Right lobe of liver (tissue), 6 donors: Measurements from ENCODE around the gene MSN. TPM values are rescaled to one million over a fixed set of nuclear protein-coding genes. Genes with fewer than 3 reads are reported as not detected.

Source experiments
- ATAC-seq, 4 donors: fragments of 200-7000 bp; cut with Tn5 transposase; one replicate each; pipeline ENCODE4 v1.9.1; 2020; ENCODE audit warnings: mild to moderate bottlenecking in 4 of 4, moderate library complexity in 4 of 4
- DNase-seq, 3 donors: peaks; one replicate each; pipeline ENCODE4 v3.0.0-alpha.2; 2020
- H3K27ac ChIP-seq, 3 donors: fragments of 200-600 bp; one replicate each; pipeline ENCODE4 v1.8.0; 2022
- H3K27me3 ChIP-seq, 2 donors: fragments of 200-600 bp; one replicate each; pipeline ENCODE4 v1.8.0; 2022
- H3K36me3 ChIP-seq, 4 donors: fragments of 200-600 bp; sonication (generic) in 1 of 4; one replicate each; pipeline versions ENCODE4 v1.5.1 to v1.8.0; 2017 to 2022; ENCODE audit warnings: control low read depth in 1 of 4
- H3K4me1 ChIP-seq, 4 donors: fragments of 200-600 bp; sonication (generic) in 1 of 4; one replicate each; pipeline versions ENCODE4 v1.5.1 to v1.8.0; 2017 to 2022; ENCODE audit warnings: control low read depth in 1 of 4
- H3K4me3 ChIP-seq, 3 donors: fragments of 200-600 bp; one replicate each; pipeline ENCODE4 v1.8.0; 2022
- H3K9me3 ChIP-seq, 4 donors: fragments of 200-600 bp; sonication (generic) in 1 of 4; one replicate each; pipeline versions ENCODE4 v1.5.1 to v1.8.0; 2017 to 2022; ENCODE audit warnings: control low read depth in 1 of 4
- CTCF ChIP-seq, 4 donors: fragments of 200-600 bp in 3 of 4; fragments of 450-650 bp in 1 of 4; IDR thresholded peaks; one replicate each; pipeline versions ENCODE4 v1.5.1 to v1.8.0; 2016 to 2022; ENCODE audit warnings: antibody characterized with exemption in 4 of 4, mild to moderate bottlenecking in 2 of 4
- POLR2A ChIP-seq: fragments of 450-650 bp; IDR thresholded peaks from one replicate; pipeline ENCODE4 v1.6.1; 2017; ENCODE audit warnings: antibody characterized with exemption, mild to moderate bottlenecking
- WGBS: methylation state at CpG from one replicate; pipeline ENCODE4 v1.1.6; 2018; ENCODE audit warnings: low coverage, low lambda C conversion rate; ENCODE audit not compliant: insufficient coverage; ENCODE audit errors: missing lambda C conversion rate; 5-methylcytosine and 5-hydroxymethylcytosine counted together
- intact Hi-C, 2 donors: fragments of 100-400 bp; cut with DNase I; formaldehyde crosslinking; loops; one replicate each; pipeline versions ENCODE4 v1.11.2 to v1.14.1; 2022
- total RNA-seq, 6 experiments: library from RNA; depleted of rRNA in 2 of 6; stranded (reverse); fragments of >200 nt in 2 of 6; fragmentation: NEBNext Ultra II Directional in 3 of 6; extraction: Animal tissue kit (Norgen Biotek cat#: 25700) in 3 of 6; gene quantifications; one replicate each; pipeline versions ENCODE4 v1.1.0 to v1.2.4, GENCODE V29; 2016 to 2023
- donor health status: DM: no; HTN: yes; CAD: no.
- donor health status: DM: no; HTN: no; CAD: no.
- donor health status: DM: no; HTN: no; CAD: no.
- donor health status: DM: no; HTN: yes; CAD: no.
- donor health status: DM: no; HTN: yes; CAD: no.

The MSN gene
- total RNA-seq, 6 experiments from 2014 or later = 63.6 to 150 (median 104) TPM

GRCh38 chrX:65671286-65671685, 3.8 kb downstream of the MSN start:
- H3K27ac ChIP-seq = no peak overlapping the region
- intact Hi-C loops = no loop called here
- WGBS = 42% methylated on average over 3 of the region's 3 CpGs
- TF ChIP-seq POLR2A (no peak), CTCF (IDR thresholded peaks at IDR 0.05) (no peak)
- H3K4me3 ChIP-seq = no peak overlapping the region
- no peaks in the 10 kb centered on the region for H3K27me3 ChIP-seq
- DNase-seq = no peak
- ATAC-seq = no peak
- no peaks in the 10 kb centered on the region for H3K9me3 ChIP-seq
- H3K36me3 ChIP-seq = no peaks in the 10 kb centered on the region
- H3K4me1 ChIP-seq = no peaks in the 10 kb centered on the region

GRCh38 chrX:65671966-65672365, 4.5 kb downstream of the MSN start:
- TF ChIP-seq CTCF (IDR thresholded peaks at IDR 0.05) (no peak), POLR2A (no peak)
- ATAC-seq (no peak), DNase-seq (no peak)
- Histone ChIP-seq H3K27ac (peak overlapping the region in 1 of 3 donors; percentile 8), H3K9me3 (no peaks in the 10 kb centered on the region), H3K36me3 (no peaks in the 10 kb centered on the region), H3K4me3 (no peak overlapping the region), H3K4me1 (no peaks in the 10 kb centered on the region), H3K27me3 (no peaks in the 10 kb centered on the region)
- WGBS = 44% methylated on average over 1 of the region's 1 CpG
- intact Hi-C loops = no loop called here

GRCh38 chrX:65673857-65674203, 6.4 kb downstream of the MSN start:
- H3K36me3 ChIP-seq = no peaks in the 10 kb centered on the region
- intact Hi-C loops = no loop called here
- DNase-seq (no peak), ATAC-seq (peak in 1 of 4 donors; percentile 6)
- peak overlapping the region in 2 of 3 donors; percentile 30 to 59 for H3K27ac ChIP-seq
- H3K9me3 ChIP-seq = no peaks in the 10 kb centered on the region
- TF ChIP-seq POLR2A (no peak), CTCF (IDR thresholded peaks at IDR 0.05) (no peak)
- H3K4me1 ChIP-seq = no peaks in the 10 kb centered on the region
- no peaks in the 10 kb centered on the region for H3K27me3 ChIP-seq
- WGBS = 67% methylated on average over 1 of the region's 2 CpGs
- H3K4me3 ChIP-seq = no peak overlapping the region

GRCh38 chrX:65674204-65674893, 6.9 kb downstream of the MSN start:
- TF ChIP-seq CTCF (IDR thresholded peaks at IDR 0.05) (peak in 1 of 4 donors; percentile 23), POLR2A (no peak)
- Histone ChIP-seq H3K36me3 (no peaks in the 10 kb centered on the region), H3K4me1 (no peaks in the 10 kb centered on the region), H3K27ac (peak overlapping the region in 2 of 3 donors; percentile 30 to 59), H3K27me3 (no peaks in the 10 kb centered on the region), H3K9me3 (no peaks in the 10 kb centered on the region), H3K4me3 (no peak overlapping the region)
- intact Hi-C loops = no loop called here
- DNase-seq = no peak
- peak; percentile 15 to 53 (median 36) for ATAC-seq
- WGBS = 46% methylated on average over 6 of the region's 6 CpGs
